OCI-LY1 (cell line): ENCODE results near the gene WLS.

ENCODE experiments used
- H2AFZ ChIP-seq: fragments of 200-600 bp; sonication (generic), shearing (Covaris generic); 2 replicates; pipeline ENCODE4 v1.6.0; 2014; ENCODE audit warnings: antibody characterized with exemption, mild to moderate bottlenecking, low read length
- H3F3A ChIP-seq: fragments of 200-600 bp; sonication (generic), shearing (Covaris generic); 2 replicates; pipeline ENCODE4 v1.6.0; 2014; ENCODE audit warnings: mild to moderate bottlenecking, antibody characterized with exemption, low read length, moderate library complexity; ENCODE audit not compliant: insufficient read depth
- H3K27ac ChIP-seq: fragments of 200-600 bp; sonication (generic); 2 replicates; pipeline ENCODE4 v1.5.1; 2014; ENCODE audit warnings: low read length, mixed run types, mild to moderate bottlenecking, low read depth; ENCODE audit not compliant: poor library complexity, severe bottlenecking
- H3K27me3 ChIP-seq: fragments of 200-600 bp; sonication (generic); 2 replicates; pipeline ENCODE4 v1.6.0; 2014; ENCODE audit warnings: antibody characterized with exemption, mild to moderate bottlenecking, low read length, moderate library complexity; ENCODE audit not compliant: insufficient read depth
- H3K36me3 ChIP-seq: fragments of 200-600 bp; sonication (generic); 2 replicates; pipeline ENCODE4 v1.6.1; 2014; ENCODE audit warnings: mild to moderate bottlenecking, antibody characterized with exemption, low read length, moderate library complexity, mixed read lengths; ENCODE audit not compliant: insufficient read depth
- H3K4me1 ChIP-seq: fragments of 200-600 bp; sonication (generic); 2 replicates; pipeline ENCODE4 v1.5.1; 2014; ENCODE audit warnings: mild to moderate bottlenecking, low read length, moderate library complexity; ENCODE audit not compliant: insufficient read depth, severe bottlenecking
- H3K4me2 ChIP-seq: fragments of 200-600 bp; sonication (generic), shearing (Covaris generic); 2 replicates; pipeline ENCODE4 v1.6.1; 2014; ENCODE audit warnings: low read length
- H3K4me3 ChIP-seq: fragments of 200-600 bp; sonication (generic); 2 replicates; pipeline ENCODE4 v1.5.1; 2014; ENCODE audit warnings: low read length, low read depth, mild to moderate bottlenecking, mixed read lengths; ENCODE audit not compliant: poor library complexity, severe bottlenecking
- H3K79me2 ChIP-seq: fragments of 200-600 bp; shearing (Covaris generic); 2 replicates; pipeline ENCODE4 v1.6.1; 2016; ENCODE audit warnings: mixed run types, low read length, mixed read lengths; ENCODE audit not compliant: insufficient read depth
- H3K9ac ChIP-seq: fragments of 200-600 bp; sonication (generic), shearing (Covaris generic); 2 replicates; pipeline ENCODE4 v1.6.1; 2014; ENCODE audit warnings: mild to moderate bottlenecking, low read length, mixed read lengths
- H3K9me2 ChIP-seq: fragments of 200-600 bp; sonication (generic), shearing (Covaris generic); 2 replicates; pipeline ENCODE4 v1.6.1; 2014; ENCODE audit warnings: low read depth, mild to moderate bottlenecking, low read length, mixed read lengths
- H3K9me3 ChIP-seq: fragments of 200-600 bp; shearing (Covaris generic); 2 replicates; pipeline ENCODE4 v1.6.1; 2014; ENCODE audit warnings: low read length, mixed read lengths
- H4K20me1 ChIP-seq: fragments of 200-600 bp; sonication (generic), shearing (Covaris generic); 2 replicates; pipeline ENCODE4 v1.6.0; 2016; ENCODE audit warnings: mild to moderate bottlenecking, low read length; ENCODE audit not compliant: insufficient read depth
- EZH2 ChIP-seq: fragments of 200-600 bp; sonication (generic), shearing (Covaris generic); IDR thresholded peaks from 2 replicates; pipeline ENCODE4 v1.8.0; 2017; ENCODE audit warnings: borderline replicate concordance, mixed run types, mild to moderate bottlenecking, antibody characterized with exemption, low read length, moderate library complexity, mixed read lengths
- TF ChIP-seq, protein P1 (sequence below): fragments of 200-600 bp; sonication (generic), shearing (Covaris generic); IDR thresholded peaks from 2 replicates; pipeline ENCODE4 v1.5.1; 2017; ENCODE audit warnings: mild to moderate bottlenecking, antibody characterized with exemption, low read length, moderate library complexity, mixed read lengths

WLS gene

GRCh38 chr1:68078647-68079046 is 153.7 kb downstream of the WLS start:
- no peak overlapping the region for H3K4me2 ChIP-seq
- no peak overlapping the region for H3K27ac ChIP-seq
- no peaks in the 10 kb centered on the region for H3K9me2 ChIP-seq
- no peaks in the 10 kb centered on the region for H3K79me2 ChIP-seq
- H3K9me3 ChIP-seq, result no peaks in the 10 kb centered on the region
- TF ChIP-seq, protein P1, sequence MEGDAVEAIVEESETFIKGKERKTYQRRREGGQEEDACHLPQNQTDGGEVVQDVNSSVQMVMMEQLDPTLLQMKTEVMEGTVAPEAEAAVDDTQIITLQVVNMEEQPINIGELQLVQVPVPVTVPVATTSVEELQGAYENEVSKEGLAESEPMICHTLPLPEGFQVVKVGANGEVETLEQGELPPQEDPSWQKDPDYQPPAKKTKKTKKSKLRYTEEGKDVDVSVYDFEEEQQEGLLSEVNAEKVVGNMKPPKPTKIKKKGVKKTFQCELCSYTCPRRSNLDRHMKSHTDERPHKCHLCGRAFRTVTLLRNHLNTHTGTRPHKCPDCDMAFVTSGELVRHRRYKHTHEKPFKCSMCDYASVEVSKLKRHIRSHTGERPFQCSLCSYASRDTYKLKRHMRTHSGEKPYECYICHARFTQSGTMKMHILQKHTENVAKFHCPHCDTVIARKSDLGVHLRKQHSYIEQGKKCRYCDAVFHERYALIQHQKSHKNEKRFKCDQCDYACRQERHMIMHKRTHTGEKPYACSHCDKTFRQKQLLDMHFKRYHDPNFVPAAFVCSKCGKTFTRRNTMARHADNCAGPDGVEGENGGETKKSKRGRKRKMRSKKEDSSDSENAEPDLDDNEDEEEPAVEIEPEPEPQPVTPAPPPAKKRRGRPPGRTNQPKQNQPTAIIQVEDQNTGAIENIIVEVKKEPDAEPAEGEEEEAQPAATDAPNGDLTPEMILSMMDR, result no peak
- no peak for TF ChIP-seq EZH2
- no peak overlapping the region for H3K9ac ChIP-seq
- H3F3A ChIP-seq, result no peaks in the 10 kb centered on the region
- no peaks in the 10 kb centered on the region for H3K27me3 ChIP-seq
- no peak overlapping the region for H3K4me3 ChIP-seq
- H4K20me1 ChIP-seq, result no peaks in the 10 kb centered on the region
- no peaks in the 10 kb centered on the region for H3K36me3 ChIP-seq
- no peak overlapping the region for H2AFZ ChIP-seq
- no peaks in the 10 kb centered on the region for H3K4me1 ChIP-seq
